Measurements from ENCODE around the gene PTPRM.

PTPRM gene

GRCh38 chr18:8238507-8238906 is 671.4 kb downstream of the PTPRM start:
- no peak for DNase-seq (ENCODE audit: low spot score)

- no peak for DNase-seq (ENCODE audit: low spot score)
Observed at GRCh38 chr18:8241731-8242130, 674.6 kb downstream of the PTPRM start.

GRCh38 chr18:8242151-8242696 is 675.1 kb downstream of the PTPRM start:
- DNase-seq (ENCODE audit: low spot score) = no peak

GRCh38 chr18:8247700-8248099 is 680.6 kb downstream of the PTPRM start:
- DNase-seq (ENCODE audit: low spot score) = no peak

GRCh38 chr18:8248576-8248975 is 681.5 kb downstream of the PTPRM start:
- no peak for DNase-seq (ENCODE audit: low spot score)

GRCh38 chr18:8249811-8250210 is 682.7 kb downstream of the PTPRM start:
- DNase-seq (ENCODE audit: low spot score) = no peak

- no peak for DNase-seq (ENCODE audit: low spot score)
Observed at GRCh38 chr18:8252371-8252770, 685.3 kb downstream of the PTPRM start.

GRCh38 chr18:8253944-8254343 is 686.8 kb downstream of the PTPRM start:
- no peak for DNase-seq (ENCODE audit: low spot score)

GRCh38 chr18:8254654-8255053 is 687.5 kb downstream of the PTPRM start:
- DNase-seq (ENCODE audit: low spot score) = no peak

- no peak for DNase-seq (ENCODE audit: low spot score)
Observed at GRCh38 chr18:8257851-8258434, 690.8 kb downstream of the PTPRM start.

GRCh38 chr18:8260319-8260718 is 693.2 kb downstream of the PTPRM start:
- DNase-seq (ENCODE audit: low spot score) = no peak

- DNase-seq (ENCODE audit: low spot score) = no peak
Observed at GRCh38 chr18:8260827-8261226, 693.7 kb downstream of the PTPRM start.

GRCh38 chr18:8261651-8262091 is 694.6 kb downstream of the PTPRM start:
- no peak for DNase-seq (ENCODE audit: low spot score)

- DNase-seq (ENCODE audit: low spot score) = no peak
Observed at GRCh38 chr18:8262221-8262620, 695.1 kb downstream of the PTPRM start.

GRCh38 chr18:8264116-8264515 is 697.0 kb downstream of the PTPRM start:
- no peak for DNase-seq (ENCODE audit: low spot score)

- DNase-seq (ENCODE audit: low spot score) = no peak
Observed at GRCh38 chr18:8264861-8265411, 697.8 kb downstream of the PTPRM start.

- no peak for DNase-seq (ENCODE audit: low spot score)
Observed at GRCh38 chr18:8272254-8272653, 705.1 kb downstream of the PTPRM start.

GRCh38 chr18:8274370-8274769 is 707.3 kb downstream of the PTPRM start:
- no peak for DNase-seq (ENCODE audit: low spot score)

GRCh38 chr18:8276406-8276805 is 709.3 kb downstream of the PTPRM start:
- DNase-seq (ENCODE audit: low spot score) = no peak

- no peak for DNase-seq (ENCODE audit: low spot score)
Observed at GRCh38 chr18:8277270-8277669, 710.2 kb downstream of the PTPRM start.

- DNase-seq (ENCODE audit: low spot score) = no peak
Observed at GRCh38 chr18:8279346-8279745, 712.2 kb downstream of the PTPRM start.

- no peak for DNase-seq (ENCODE audit: low spot score)
Observed at GRCh38 chr18:8279781-8280330, 712.7 kb downstream of the PTPRM start.

GRCh38 chr18:8283891-8284585 is 716.9 kb downstream of the PTPRM start:
- no peak for DNase-seq (ENCODE audit: low spot score)
